ENCODE measurements around the gene SLX9.

The SLX9 gene

GRCh38 chr21:44939532-44940115 lies at the start of gene SLX9:
TSS of gene SLX9 (plus strand) at chr21:44940029. CDS start at chr21:44940058, 29 bp downstream.
- peak; percentile 58 for DNase-seq

- DNase-seq: no peak
Observed at GRCh38 chr21:44890338-44890931, 49.4 kb upstream of the SLX9 start.

GRCh38 chr21:44890961-44891541 lies 48.8 kb upstream of the SLX9 start:
- no peak for DNase-seq

GRCh38 chr21:44891631-44892031 lies 48.2 kb upstream of the SLX9 start:
- DNase-seq: no peak

GRCh38 chr21:44892095-44892494 lies 47.7 kb upstream of the SLX9 start:
- no peak for DNase-seq

GRCh38 chr21:44892536-44893277 lies 47.1 kb upstream of the SLX9 start:
- DNase-seq: peak; percentile 8

- no peak for DNase-seq
Observed at GRCh38 chr21:44893278-44893556, 46.6 kb upstream of the SLX9 start.

- DNase-seq: no peak
Observed at GRCh38 chr21:44893948-44894656, 45.7 kb upstream of the SLX9 start.

GRCh38 chr21:44894687-44895302 lies 45.0 kb upstream of the SLX9 start:
- no peak for DNase-seq

GRCh38 chr21:44895859-44896258 lies 44.0 kb upstream of the SLX9 start:
- no peak for DNase-seq

GRCh38 chr21:44896561-44897286 lies 43.1 kb upstream of the SLX9 start:
- no peak for DNase-seq

GRCh38 chr21:44897326-44898010 lies 42.4 kb upstream of the SLX9 start:
- DNase-seq: no peak

- no peak for DNase-seq
Observed at GRCh38 chr21:44898011-44898488, 41.8 kb upstream of the SLX9 start.

- no peak for DNase-seq
Observed at GRCh38 chr21:44898851-44899767, 40.7 kb upstream of the SLX9 start.

GRCh38 chr21:44899768-44900558 lies 39.9 kb upstream of the SLX9 start:
- no peak for DNase-seq

- DNase-seq: no peak
Observed at GRCh38 chr21:44900559-44901251, 39.1 kb upstream of the SLX9 start.

GRCh38 chr21:44901391-44902074 lies 38.3 kb upstream of the SLX9 start:
- DNase-seq: no peak
